GM23338 (cell line): ENCODE data around the gene RASGRF2. TPM values are rescaled to one million over a fixed set of nuclear protein-coding genes. Genes with fewer than 3 reads are reported as not detected.
"Not testable (repeated sequence)": the region's sequence is repeated elsewhere in the genome, so short reads cannot be mapped to it uniquely, and the experiment has no call there.

Experiments
- ATAC-seq: fragments of 200-7000 bp; cut with Tn5 transposase; 3 replicates; pipeline ENCODE4 v1.9.1; 2020
- DNase-seq: peaks from one replicate; pipeline ENCODE4 v3.0.0-alpha.2; 2015; ENCODE audit warnings: low spot score
- H2AFZ ChIP-seq: fragments of 200-600 bp; sonication (generic); 2 replicates; pipeline ENCODE4 v1.8.0; 2016; ENCODE audit warnings: antibody characterized with exemption, mild to moderate bottlenecking, moderate library complexity
- H3F3A ChIP-seq: fragments of 200-600 bp; sonication (generic); replicated peaks from 2 replicates; pipeline ENCODE4 v1.8.0; 2017; ENCODE audit warnings: antibody characterized with exemption, mixed run types, low read depth
- H3K27ac ChIP-seq: fragments of 200-600 bp; sonication (generic); 2 replicates; pipeline ENCODE4 v1.6.1; 2016; ENCODE audit warnings: low read depth
- H3K27me3 ChIP-seq: fragments of 200-600 bp; sonication (generic); 2 replicates; pipeline ENCODE4 v1.8.0; 2016; ENCODE audit warnings: mild to moderate bottlenecking, mixed run types, moderate library complexity; ENCODE audit not compliant: insufficient read depth
- H3K36me3 ChIP-seq: fragments of 200-600 bp; sonication (generic); 2 replicates; pipeline ENCODE4 v1.8.0; 2016; ENCODE audit warnings: mild to moderate bottlenecking; ENCODE audit not compliant: insufficient read depth
- H3K4me1 ChIP-seq: fragments of 200-600 bp; sonication (generic); 2 replicates; pipeline ENCODE4 v1.8.0; 2016; ENCODE audit warnings: mild to moderate bottlenecking, moderate library complexity; ENCODE audit not compliant: insufficient read depth
- H3K4me2 ChIP-seq: fragments of 200-600 bp; sonication (generic); 2 replicates; pipeline ENCODE4 v1.7.1; 2017; ENCODE audit warnings: mixed run types
- H3K4me3 ChIP-seq: fragments of 200-600 bp; sonication (generic); 2 replicates; pipeline ENCODE4 v1.6.1; 2016; ENCODE audit warnings: mixed run types
- H3K79me2 ChIP-seq: fragments of 200-600 bp; sonication (generic); replicated peaks from 2 replicates; pipeline ENCODE4 v1.8.0; 2017; ENCODE audit warnings: mild to moderate bottlenecking; ENCODE audit not compliant: insufficient read depth
- H3K9me2 ChIP-seq: fragments of 200-600 bp; sonication (generic); 2 replicates; pipeline ENCODE4 v1.8.0; 2017; ENCODE audit not compliant: insufficient read depth
- H4K20me1 ChIP-seq: fragments of 200-600 bp; sonication (generic); replicated peaks from 2 replicates; pipeline ENCODE4 v1.8.0; 2017; ENCODE audit warnings: mild to moderate bottlenecking; ENCODE audit not compliant: insufficient read depth
- H3K27ac Mint-ChIP-seq: 2 replicates; pipeline ENCODE4 v1.8.0; 2020; ENCODE audit warnings: inconsistent platforms, mild to moderate bottlenecking, moderate library complexity, mixed read lengths
- H3K27me3 Mint-ChIP-seq: 3 replicates; pipeline ENCODE4 v1.8.0; 2022; ENCODE audit warnings: low read depth, mild to moderate bottlenecking, moderate library complexity, mixed read lengths, inconsistent platforms; ENCODE audit not compliant: insufficient read depth, poor library complexity
- H3K36me3 Mint-ChIP-seq: 3 replicates; pipeline ENCODE4 v1.8.0; 2021; ENCODE audit warnings: low read depth, mild to moderate bottlenecking, inconsistent platforms, moderate library complexity, mixed read lengths
- H3K4me1 Mint-ChIP-seq: 3 replicates; pipeline ENCODE4 v1.8.0; 2020; ENCODE audit warnings: mild to moderate bottlenecking, inconsistent platforms, mixed read lengths
- H3K4me3 Mint-ChIP-seq: 3 replicates; pipeline ENCODE4 v1.8.0; 2021; ENCODE audit warnings: moderate library complexity, mild to moderate bottlenecking, inconsistent platforms, mixed read lengths
- H3K9me3 Mint-ChIP-seq: 3 replicates; pipeline ENCODE4 v1.8.0; 2020; ENCODE audit warnings: moderate library complexity, mild to moderate bottlenecking, inconsistent platforms, mixed read lengths
- CREB1 ChIP-seq: fragments of 250-450 bp; sonication (Bioruptor Pico); IDR thresholded peaks from 2 replicates; pipeline ENCODE4 v1.5.0; 2020; ENCODE audit warnings: low read depth, mild to moderate bottlenecking, moderate library complexity
- ZNF462 ChIP-seq: fragments of 250-450 bp; sonication (Bioruptor Pico); IDR thresholded peaks from 2 replicates; pipeline ENCODE4 v1.5.0; 2020; ENCODE audit warnings: mild to moderate bottlenecking, moderate library complexity
- polyA plus RNA-seq: library from polyadenylated mRNA; unstranded; fragments of >200 nt; fragmentation: Nextera tagmentation; extraction: Ambion mirVana; gene quantifications from 2 replicates; pipeline ENCODE4 v1.2.1, GENCODE V29; 2016
- total RNA-seq: library from RNA; depleted of rRNA; stranded (reverse); fragments of >200 nt; shearing (Covaris generic); gene quantifications from 2 replicates; pipeline ENCODE4 v1.2.3, GENCODE V29; 2014
- TF ChIP-seq, protein P1 (sequence below): IDR thresholded peaks from 2 replicates; pipeline ENCODE4 v1.6.1; 2016; ENCODE audit warnings: antibody characterized with exemption

The RASGRF2 gene
- total and polyA plus RNA-seq, 2 experiments from 2014 or later = 5.0 to 19.2 TPM

DNA sequence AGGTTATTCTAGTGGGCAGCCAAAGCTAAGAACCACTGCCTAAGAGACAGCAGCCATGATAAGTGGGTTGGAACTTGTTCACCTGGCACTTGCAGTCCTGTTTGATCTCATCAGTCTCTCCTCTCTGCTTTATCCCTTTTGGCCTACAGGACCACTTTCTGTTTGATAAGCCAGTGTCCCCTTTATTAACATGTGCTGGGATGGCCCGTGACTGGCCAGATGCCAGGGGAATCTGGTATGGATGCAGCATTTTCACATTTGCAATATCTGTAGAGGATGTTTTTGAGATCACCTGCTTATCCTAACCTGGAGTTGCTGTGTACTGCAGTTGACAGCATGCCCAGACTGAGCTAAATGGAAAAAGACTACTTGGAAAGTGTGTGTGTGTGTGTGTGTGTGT is 296.6 kb downstream of the RASGRF2 start:
- Histone ChIP-seq H3F3A (no peaks in the 10 kb centered on the region), H3K79me2 (peaks cover 35% of the 10 kb centered on the region), H3K27me3 (no peaks in the 10 kb centered on the region), H3K9me2 (no peaks in the 10 kb centered on the region), H4K20me1 (peaks cover 12% of the 10 kb centered on the region; the same call in 1 of the 2 replicates), H2AFZ (no peak overlapping the region), H3K4me2 (no peak overlapping the region), H3K4me1 (no peaks in the 10 kb centered on the region; the same call in 1 of the 2 replicates), H3K4me3 (no peak overlapping the region), H3K36me3 (no peaks in the 10 kb centered on the region), H3K27ac (no peak overlapping the region)
- H3K27me3 Mint-ChIP-seq = no peaks in the 10 kb centered on the region
- peaks cover 31% of the 10 kb centered on the region; the same call in 2 of the 3 replicates for H3K36me3 Mint-ChIP-seq
- ATAC-seq = no peak
- TF ChIP-seq, protein P1, sequence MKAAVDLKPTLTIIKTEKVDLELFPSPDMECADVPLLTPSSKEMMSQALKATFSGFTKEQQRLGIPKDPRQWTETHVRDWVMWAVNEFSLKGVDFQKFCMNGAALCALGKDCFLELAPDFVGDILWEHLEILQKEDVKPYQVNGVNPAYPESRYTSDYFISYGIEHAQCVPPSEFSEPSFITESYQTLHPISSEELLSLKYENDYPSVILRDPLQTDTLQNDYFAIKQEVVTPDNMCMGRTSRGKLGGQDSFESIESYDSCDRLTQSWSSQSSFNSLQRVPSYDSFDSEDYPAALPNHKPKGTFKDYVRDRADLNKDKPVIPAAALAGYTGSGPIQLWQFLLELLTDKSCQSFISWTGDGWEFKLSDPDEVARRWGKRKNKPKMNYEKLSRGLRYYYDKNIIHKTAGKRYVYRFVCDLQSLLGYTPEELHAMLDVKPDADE = no peak
- no peak for TF ChIP-seq CREB1
- H3K4me1 Mint-ChIP-seq = peaks cover 21% of the 10 kb centered on the region
- H3K4me3 Mint-ChIP-seq = no peak overlapping the region
- H3K27ac Mint-ChIP-seq = no peak overlapping the region
- no peak for DNase-seq
- H3K9me3 Mint-ChIP-seq = peaks cover 10% of the 10 kb centered on the region; the same call in 2 of the 3 replicates

GRCh38 chr5:81262796-81263195 is 302.6 kb downstream of the RASGRF2 start:
- not testable (repeated sequence) for H3K4me2 ChIP-seq, DNase-seq, H3F3A ChIP-seq, H3K27me3 Mint-ChIP-seq, H3K9me2 ChIP-seq, H3K4me3 ChIP-seq, H3K27ac Mint-ChIP-seq, H2AFZ ChIP-seq, H3K27me3 ChIP-seq, H3K27ac ChIP-seq, H3K4me1 Mint-ChIP-seq, ATAC-seq, H3K4me3 Mint-ChIP-seq, H3K36me3 ChIP-seq, H3K4me1 ChIP-seq
- Mint-ChIP-seq H3K36me3 (peaks cover 52% of the 10 kb centered on the region; the same call in 2 of the 3 replicates), H3K9me3 (peaks cover 19% of the 10 kb centered on the region; the same call in 2 of the 3 replicates)
- Histone ChIP-seq H4K20me1 (peaks cover 15% of the 10 kb centered on the region), H3K79me2 (peaks cover 55% of the 10 kb centered on the region)

- ATAC-seq (no peak), DNase-seq (no peak)
- Histone ChIP-seq H3K4me1 (peaks cover 8% of the 10 kb centered on the region), H3K27ac (no peak overlapping the region), H3K79me2 (peaks cover 58% of the 10 kb centered on the region), H3F3A (no peaks in the 10 kb centered on the region), H3K4me2 (no peak overlapping the region), H3K9me2 (no peaks in the 10 kb centered on the region), H3K36me3 (no peaks in the 10 kb centered on the region), H3K4me3 (no peak overlapping the region), H2AFZ (no peak overlapping the region), H3K27me3 (no peaks in the 10 kb centered on the region), H4K20me1 (peaks cover 9% of the 10 kb centered on the region)
- TF ChIP-seq ZNF462 (CRISPR knock-in tag) = no peak
- Mint-ChIP-seq H3K4me1 (peaks cover 6% of the 10 kb centered on the region), H3K4me3 (no peak overlapping the region), H3K36me3 (peaks cover 40% of the 10 kb centered on the region; the same call in 2 of the 3 replicates), H3K27ac (no peak overlapping the region), H3K9me3 (peaks cover 16% of the 10 kb centered on the region; the same call in 2 of the 3 replicates), H3K27me3 (no peaks in the 10 kb centered on the region)
Observed at GRCh38 chr5:81265101-81265500, 304.9 kb downstream of the RASGRF2 start.
